Left forelimb (tissue), 1 donor: Measurements from ENCODE around the gene TEKT5.
"Not testable (repeated sequence)": the region's sequence is repeated elsewhere in the genome, so short reads cannot be mapped to it uniquely, and the experiment has no call there.

Experiments
- DNase-seq: peaks from one replicate; pipeline ENCODE4 v3.0.0-alpha.2; 2018; ENCODE audit warnings: low spot score

The TEKT5 gene

DNA sequence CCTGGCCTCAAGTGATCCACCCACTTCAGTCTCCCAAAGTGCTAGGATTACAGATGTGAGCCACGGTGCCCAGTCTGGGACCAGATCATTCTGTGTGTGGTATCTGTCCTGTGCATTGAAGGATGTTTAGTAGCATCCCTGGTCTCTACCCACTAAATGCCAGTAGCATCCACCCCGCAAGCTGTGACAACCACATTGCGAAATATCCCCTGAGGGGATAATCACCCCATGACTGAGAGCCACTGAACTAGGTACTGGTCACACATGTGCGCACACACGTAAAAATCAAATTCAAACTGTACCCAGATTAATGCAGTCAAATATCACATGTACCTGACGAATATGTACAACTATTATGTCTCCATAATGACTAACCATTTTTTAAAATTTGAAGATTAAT, 35.8 kb downstream of the TEKT5 start:
- no peak for DNase-seq

GRCh38 chr16:10657925-10658324, 36.8 kb downstream of the TEKT5 start:
- DNase-seq = no peak

GRCh38 chr16:10656618-10657017, 38.1 kb downstream of the TEKT5 start:
- no peak for DNase-seq

DNA sequence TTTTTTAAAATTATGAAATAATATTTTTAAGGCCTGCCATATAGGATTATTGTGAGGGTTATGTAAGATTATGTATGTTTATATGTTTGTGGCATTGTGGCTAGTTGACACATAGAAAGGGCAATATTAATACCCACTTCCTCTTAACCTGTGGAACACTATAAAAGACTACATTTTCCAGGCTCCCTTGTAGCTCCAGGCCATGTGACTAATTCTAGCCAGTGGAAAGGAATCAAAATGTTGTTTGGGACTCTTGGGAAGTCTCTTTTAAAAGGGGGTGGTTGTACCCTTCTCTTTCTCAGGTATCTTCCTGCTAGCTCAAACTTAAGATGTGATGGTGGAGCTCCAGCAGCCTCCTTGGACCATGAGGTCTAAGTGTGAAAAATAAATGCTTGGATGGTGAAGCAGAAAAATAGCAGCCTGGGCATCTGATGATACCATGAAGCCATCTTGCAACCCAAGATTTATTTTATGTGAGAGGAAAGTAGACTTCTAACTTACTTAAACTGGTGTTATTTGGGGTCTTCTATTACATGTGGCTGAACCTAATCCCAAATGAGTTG, 39.2 kb downstream of the TEKT5 start:
- DNase-seq = no peak

- no peak for DNase-seq
Measured at GRCh38 chr16:10654592-10655414, 39.9 kb downstream of the TEKT5 start.

GRCh38 chr16:10652730-10653590, 41.8 kb downstream of the TEKT5 start:
- no peak for DNase-seq

GRCh38 chr16:10649098-10649497, 45.6 kb downstream of the TEKT5 start:
- not testable (repeated sequence) for DNase-seq

DNA sequence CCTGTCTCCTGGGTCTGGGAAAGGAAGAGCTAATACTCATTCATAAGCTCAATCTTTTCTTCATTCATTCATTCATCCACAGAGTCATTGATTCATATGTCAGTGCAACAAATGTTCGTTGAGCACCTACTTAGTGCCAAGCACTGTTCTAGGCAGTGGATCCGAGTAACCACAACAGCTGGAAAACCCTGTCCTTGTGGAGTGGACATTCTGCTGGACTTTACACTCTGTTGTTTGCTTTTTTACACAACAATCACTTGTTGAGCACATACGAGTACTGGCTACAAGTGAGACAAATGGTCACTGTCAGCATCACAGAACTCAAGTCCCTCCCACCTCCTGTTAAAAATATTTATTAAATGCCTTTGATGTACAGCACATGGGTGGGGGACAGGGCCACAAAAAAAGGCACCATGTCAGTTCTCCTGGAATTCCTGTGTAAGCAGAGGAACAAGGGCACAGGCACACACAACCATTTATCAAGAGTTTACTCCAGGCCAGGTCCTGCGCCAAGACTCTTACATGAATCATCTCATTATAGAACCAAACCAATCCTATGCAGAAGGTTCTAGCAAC, 46.9 kb downstream of the TEKT5 start:
- DNase-seq = no peak

- DNase-seq = no peak
Measured at GRCh38 chr16:10647264-10647720, 47.4 kb downstream of the TEKT5 start.

GRCh38 chr16:10646581-10647263, 48.0 kb downstream of the TEKT5 start:
- DNase-seq = no peak

- no peak for DNase-seq
Measured at GRCh38 chr16:10646228-10646580, 48.5 kb downstream of the TEKT5 start.

GRCh38 chr16:10644092-10644491, 50.6 kb downstream of the TEKT5 start:
- DNase-seq = no peak

GRCh38 chr16:10642964-10643363, 51.8 kb downstream of the TEKT5 start:
- no peak for DNase-seq

- no peak for DNase-seq
Measured at GRCh38 chr16:10641953-10642949, 52.5 kb downstream of the TEKT5 start.

DNA sequence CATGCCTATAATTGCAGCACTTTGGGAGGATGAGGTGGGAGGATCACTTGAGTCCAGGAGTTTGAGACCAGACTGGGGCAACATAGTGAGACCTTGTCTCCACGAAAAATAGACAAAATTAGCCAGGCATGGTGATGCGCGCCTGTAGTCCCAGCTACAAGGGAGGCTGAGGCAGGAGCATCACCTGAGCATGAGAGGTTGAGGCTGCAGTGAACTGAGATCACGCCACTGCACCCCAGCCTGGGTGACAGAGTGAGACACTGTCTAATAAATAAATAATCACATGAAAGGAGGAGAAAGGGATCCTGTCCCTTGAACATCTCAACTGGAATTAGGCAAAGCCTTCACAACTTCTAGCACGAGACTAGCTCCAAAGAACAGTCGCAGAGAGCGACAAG, 53.2 kb downstream of the TEKT5 start:
- no peak for DNase-seq

DNA sequence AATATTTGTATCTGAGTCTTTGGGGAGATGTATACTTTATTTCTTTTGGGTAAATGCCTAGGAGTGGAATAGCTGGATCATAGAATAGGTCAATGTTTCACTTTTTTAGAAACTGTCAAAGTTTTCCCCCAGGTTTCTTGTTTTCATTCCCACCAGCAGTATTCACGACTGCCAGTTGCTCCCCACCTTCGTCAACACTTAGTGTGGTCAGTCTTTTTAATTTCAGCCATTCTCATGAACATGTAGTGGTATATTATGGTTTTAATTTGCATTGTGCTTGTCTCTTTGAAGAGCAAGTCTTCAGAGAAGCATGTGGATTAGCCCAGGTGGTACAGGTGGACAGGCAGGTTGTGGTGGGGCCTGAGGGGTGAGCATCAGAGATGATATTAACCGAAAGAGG, 53.8 kb downstream of the TEKT5 start:
- no peak for DNase-seq

DNA sequence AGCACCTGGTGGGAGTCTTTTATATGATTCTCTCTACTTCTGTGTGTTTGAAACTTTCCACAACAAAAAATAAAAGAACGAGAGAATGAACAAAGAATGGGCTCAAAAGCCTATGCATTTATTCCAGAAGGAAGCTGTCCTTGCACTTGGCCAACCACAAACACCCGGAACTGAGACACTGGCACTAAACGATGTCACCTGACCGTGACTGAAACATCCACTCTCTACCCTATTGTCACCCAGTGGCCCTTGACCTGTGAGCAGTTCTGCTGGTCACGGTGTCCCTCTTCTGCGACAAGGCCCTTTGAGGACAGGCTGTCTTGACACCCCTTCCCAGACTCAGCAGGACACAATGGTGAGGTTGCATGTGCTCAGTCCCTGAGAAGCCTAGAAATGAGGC, 56.6 kb downstream of the TEKT5 start:
- no peak for DNase-seq

- no peak for DNase-seq
Measured at GRCh38 chr16:10637337-10638037, 57.2 kb downstream of the TEKT5 start.

DNA sequence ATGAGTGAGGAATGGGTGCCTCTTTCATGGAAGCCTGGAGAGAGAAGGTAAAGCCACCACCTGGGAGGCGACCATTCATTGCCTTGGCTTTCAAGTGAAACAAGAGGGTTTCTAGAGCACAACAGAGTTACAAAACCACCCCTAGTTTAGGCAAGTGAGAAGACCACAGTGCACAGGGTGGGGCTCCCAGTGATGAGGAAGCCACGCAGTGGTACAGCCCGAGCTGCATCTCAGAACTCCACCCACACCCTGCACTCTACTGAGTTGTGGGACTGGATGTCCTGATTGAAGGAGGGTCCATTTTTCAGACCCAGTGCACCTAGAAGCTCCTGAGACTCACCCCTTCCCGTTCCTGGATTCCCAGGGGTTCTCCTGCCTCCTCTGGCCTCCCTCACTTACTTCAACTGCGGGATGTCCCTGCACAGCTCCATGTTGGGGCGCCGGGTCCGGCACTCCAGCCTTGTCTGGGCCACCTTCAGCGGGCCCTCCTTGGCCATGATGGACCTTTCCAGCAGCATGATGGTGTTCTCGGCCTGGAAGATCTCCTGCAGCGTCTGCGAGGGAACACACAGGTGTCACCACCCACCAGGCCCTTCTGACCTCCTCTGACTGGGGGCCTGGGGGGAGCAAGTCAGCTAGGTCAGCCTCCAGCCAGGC, 59.2 kb downstream of the TEKT5 start:
- no peak for DNase-seq
